Activated CD4-positive, alpha-beta T cell treated with anti-CD3 and anti-CD28 coated beads, Interleukin-2, amount 10 ng/mL, durations not matched to agents 24 days and 14 days (primary cell): ENCODE data around the gene AVP. TPM values are rescaled to one million over a fixed set of nuclear protein-coding genes. Genes with fewer than 3 reads are reported as not detected.
"Not testable (repeated sequence)": the region's sequence is repeated elsewhere in the genome, so short reads cannot be mapped to it uniquely, and the experiment has no call there.

Source experiments
- DNase-seq: peaks from one replicate; pipeline ENCODE4 v3.0.0; 2022
- H3K27ac Mint-ChIP-seq: one replicate; pipeline ENCODE4 v1.8.0; 2022; ENCODE audit warnings: mild to moderate bottlenecking, mixed read lengths
- H3K27me3 Mint-ChIP-seq: one replicate; pipeline ENCODE4 v1.8.0; 2022; ENCODE audit warnings: mixed read lengths
- H3K36me3 Mint-ChIP-seq: one replicate; pipeline ENCODE4 v1.8.0; 2022; ENCODE audit warnings: low read depth, mild to moderate bottlenecking, mixed read lengths
- H3K4me1 Mint-ChIP-seq: one replicate; pipeline ENCODE4 v1.8.0; 2021; ENCODE audit warnings: mixed read lengths
- H3K4me3 Mint-ChIP-seq: one replicate; pipeline ENCODE4 v1.8.0; 2022; ENCODE audit warnings: mild to moderate bottlenecking, moderate library complexity, mixed read lengths
- H3K9me3 Mint-ChIP-seq: one replicate; pipeline ENCODE4 v1.8.0; 2021; ENCODE audit warnings: mixed read lengths
- intact Hi-C: fragments of 100-400 bp; cut with micrococcal nuclease; formaldehyde crosslinking; loops from one replicate; pipeline ENCODE4 v1.15.1; 2023
- total RNA-seq: library from RNA; stranded (reverse); gene quantifications from 2 replicates; pipeline ENCODE4 v1.2.3, GENCODE V29; 2022

The AVP gene
- total RNA-seq, 1 donor from 2014 or later, result not detected

- Mint-ChIP-seq H3K4me1 (peaks cover 18% of the 10 kb centered on the region), H3K4me3 (no peak overlapping the region), H3K9me3 (no peaks in the 10 kb centered on the region), H3K27ac (no peak overlapping the region), H3K27me3 (peaks cover 1% of the 10 kb centered on the region), H3K36me3 (peaks cover 9% of the 10 kb centered on the region)
- intact Hi-C loops, result no loop called here
- DNase-seq, result peak; percentile 73
These were observed 15.3 kb downstream of the AVP start for GRCh38 chr20:3068986-3069900.

GRCh38 chr20:3068075-3068474, 16.4 kb downstream of the AVP start:
- H3K36me3 Mint-ChIP-seq, result peaks cover 9% of the 10 kb centered on the region
- intact Hi-C loops, result no loop called here
- H3K9me3 Mint-ChIP-seq, result no peaks in the 10 kb centered on the region
- H3K27me3 Mint-ChIP-seq, result peaks cover 1% of the 10 kb centered on the region
- no peak for DNase-seq
- peaks cover 16% of the 10 kb centered on the region for H3K4me1 Mint-ChIP-seq
- H3K27ac Mint-ChIP-seq, result no peak overlapping the region
- no peak overlapping the region for H3K4me3 Mint-ChIP-seq

- DNase-seq, result no peak
- Mint-ChIP-seq H3K36me3 (peaks cover 9% of the 10 kb centered on the region), H3K9me3 (no peaks in the 10 kb centered on the region), H3K4me1 (peaks cover 12% of the 10 kb centered on the region), H3K27me3 (peaks cover 1% of the 10 kb centered on the region), H3K27ac (no peak overlapping the region), H3K4me3 (no peak overlapping the region)
- intact Hi-C loops, result no loop called here
These were observed 17.1 kb downstream of the AVP start for GRCh38 chr20:3067139-3068014.

GRCh38 chr20:3064119-3064518, 20.4 kb downstream of the AVP start:
- DNase-seq, H3K9me3 Mint-ChIP-seq, H3K4me3 Mint-ChIP-seq, H3K36me3 Mint-ChIP-seq, H3K4me1 Mint-ChIP-seq, H3K27ac Mint-ChIP-seq, H3K27me3 Mint-ChIP-seq, intact Hi-C loops: not testable (repeated sequence)

- intact Hi-C loops, result no loop called here
- H3K4me1 Mint-ChIP-seq, result peaks cover 2% of the 10 kb centered on the region
- H3K27ac Mint-ChIP-seq, result no peak overlapping the region
- H3K4me3 Mint-ChIP-seq, result no peak overlapping the region
- H3K27me3 Mint-ChIP-seq, result no peaks in the 10 kb centered on the region
- no peak for DNase-seq
- no peaks in the 10 kb centered on the region for H3K9me3 Mint-ChIP-seq
- peaks cover 1% of the 10 kb centered on the region for H3K36me3 Mint-ChIP-seq
These were observed 25.0 kb downstream of the AVP start for GRCh38 chr20:3059489-3059888.

- intact Hi-C loops, result loop anchor here (5.0 kb wide), 2 partner anchors 106 to 266 kb away; partner anchors contain the start of genes FASTKD5 and UBOX5
- H3K36me3 Mint-ChIP-seq, result peaks cover 26% of the 10 kb centered on the region
- no peaks in the 10 kb centered on the region for H3K9me3 Mint-ChIP-seq
- no peak overlapping the region for H3K27ac Mint-ChIP-seq
- H3K4me3 Mint-ChIP-seq, result no peak overlapping the region
- DNase-seq, result no peak
- H3K27me3 Mint-ChIP-seq, result no peaks in the 10 kb centered on the region
- H3K4me1 Mint-ChIP-seq, result peaks cover 9% of the 10 kb centered on the region
These were observed 33.0 kb downstream of the AVP start for GRCh38 chr20:3051385-3052019.

GRCh38 chr20:3047486-3048419, 36.8 kb downstream of the AVP start:
- Mint-ChIP-seq H3K27me3 (no peaks in the 10 kb centered on the region), H3K4me1 (peaks cover 16% of the 10 kb centered on the region), H3K4me3 (peak overlapping the region; percentile 93), H3K27ac (peak overlapping the region; percentile 58), H3K9me3 (no peaks in the 10 kb centered on the region), H3K36me3 (peaks cover 34% of the 10 kb centered on the region)
- DNase-seq, result peak; percentile 57
- intact Hi-C loops, result no loop called here

- H3K4me1 Mint-ChIP-seq, result peaks cover 16% of the 10 kb centered on the region
- no peak for DNase-seq
- H3K27me3 Mint-ChIP-seq, result no peaks in the 10 kb centered on the region
- no peaks in the 10 kb centered on the region for H3K9me3 Mint-ChIP-seq
- peak overlapping the region; percentile 93 for H3K4me3 Mint-ChIP-seq
- H3K27ac Mint-ChIP-seq, result peak overlapping the region; percentile 67
- intact Hi-C loops, result loop anchor here (1.0 kb wide), 1 partner anchor 33 kb away; no protein-coding TSS in a partner anchor
- peaks cover 35% of the 10 kb centered on the region for H3K36me3 Mint-ChIP-seq
These were observed 37.7 kb downstream of the AVP start for GRCh38 chr20:3046677-3047462.

GRCh38 chr20:3045816-3046676, 38.5 kb downstream of the AVP start, which contains the start of gene MRPS26:
Gene MRPS26 (plus strand): TSS chr20:3046052. CDS start chr20:3046069, 17 bp downstream.
- H3K27ac Mint-ChIP-seq, result peak within 1 kb of the TSS; percentile 87
- H3K9me3 Mint-ChIP-seq, result no peaks in the 10 kb centered on the region

GRCh38 chr20:3045042-3045815, 39.3 kb downstream of the AVP start:
- Mint-ChIP-seq H3K4me1 (peaks cover 22% of the 10 kb centered on the region), H3K9me3 (no peaks in the 10 kb centered on the region), H3K27me3 (no peaks in the 10 kb centered on the region), H3K36me3 (peaks cover 39% of the 10 kb centered on the region), H3K27ac (peak overlapping the region; percentile 87), H3K4me3 (peak overlapping the region; percentile 93)
- DNase-seq, result no peak
- intact Hi-C loops, result loop anchor here (1.0 to 2.0 kb wide), 2 partner anchors 58 to 174 kb away; no protein-coding TSS in a partner anchor

More at GRCh38 chr20:3045816-3046676, 38.5 kb downstream of the AVP start, which contains the start of gene MRPS26:
- peak within 1 kb of the TSS; percentile 93 for H3K4me3 Mint-ChIP-seq
- H3K36me3 Mint-ChIP-seq, result peaks cover 39% of the 10 kb centered on the region
- no peaks in the 10 kb centered on the region for H3K27me3 Mint-ChIP-seq
- H3K4me1 Mint-ChIP-seq, result peaks cover 16% of the 10 kb centered on the region
- DNase-seq, result peak; percentile 96
- intact Hi-C loops, result loop anchor here (1.0 to 2.0 kb wide), 3 partner anchors 32 to 175 kb away; no protein-coding TSS in a partner anchor
